Jurkat, Clone E6-1 (cell line): ENCODE results near the gene XRCC1.
"Not testable (repeated sequence)": the region's sequence is repeated elsewhere in the genome, so short reads cannot be mapped to it uniquely, and the experiment has no call there.

Experiments
- DNase-seq: peaks from one replicate; pipeline ENCODE4 v3.0.0-alpha.2; 2011; ENCODE audit warnings: low read depth, low spot score
- H3K4me3 ChIP-seq: 2 replicates; pipeline ENCODE4 v1.5.1; 2011; ENCODE audit warnings: mild to moderate bottlenecking, low read length, control low read depth, moderate library complexity

Gene XRCC1

GRCh38 chr19:43526884-43527859, 48.2 kb downstream of the XRCC1 start, which contains the start of gene ETHE1:
Gene ETHE1, minus strand, starts transcription at chr19:43527201. Its CDS starts 24 bp downstream, at chr19:43527177.
- no peak for DNase-seq
- peak within 1 kb of the TSS; percentile 81 for H3K4me3 ChIP-seq

GRCh38 chr19:43525836-43526771, 49.2 kb downstream of the XRCC1 start:
- H3K4me3 ChIP-seq: peak overlapping the region; percentile 81
- DNase-seq: no peak

GRCh38 chr19:43524922-43525835, 50.1 kb downstream of the XRCC1 start:
- DNase-seq: no peak
- peak overlapping the region; percentile 81 for H3K4me3 ChIP-seq

GRCh38 chr19:43523696-43524095, 51.6 kb downstream of the XRCC1 start:
- not testable (repeated sequence) for H3K4me3 ChIP-seq, DNase-seq

GRCh38 chr19:43522929-43523328, 52.4 kb downstream of the XRCC1 start:
- DNase-seq: no peak
- no peak overlapping the region for H3K4me3 ChIP-seq

- DNase-seq: peak; percentile 76
- no peak overlapping the region for H3K4me3 ChIP-seq
Measured at GRCh38 chr19:43519436-43520088, 55.8 kb downstream of the XRCC1 start.

GRCh38 chr19:43518051-43518450, 57.3 kb downstream of the XRCC1 start:
- no peak overlapping the region for H3K4me3 ChIP-seq
- no peak for DNase-seq

GRCh38 chr19:43512399-43512798, 62.9 kb downstream of the XRCC1 start:
- H3K4me3 ChIP-seq, DNase-seq: not testable (repeated sequence)

- DNase-seq: no peak
- H3K4me3 ChIP-seq: no peak overlapping the region
Measured at GRCh38 chr19:43511324-43511723, 64.0 kb downstream of the XRCC1 start.

GRCh38 chr19:43510713-43511112, 64.6 kb downstream of the XRCC1 start:
- no peak for DNase-seq
- H3K4me3 ChIP-seq: no peak overlapping the region

GRCh38 chr19:43507880-43508279, 67.4 kb downstream of the XRCC1 start:
- no peak for DNase-seq
- no peak overlapping the region for H3K4me3 ChIP-seq

- DNase-seq: no peak
- H3K4me3 ChIP-seq: no peak overlapping the region
Measured at GRCh38 chr19:43506629-43507028, 68.7 kb downstream of the XRCC1 start.

- DNase-seq: no peak
- H3K4me3 ChIP-seq: no peak overlapping the region
Measured at GRCh38 chr19:43505941-43506340, 69.4 kb downstream of the XRCC1 start.

- no peak overlapping the region for H3K4me3 ChIP-seq
- no peak for DNase-seq
Measured at GRCh38 chr19:43505186-43505456, 70.2 kb downstream of the XRCC1 start.

GRCh38 chr19:43504426-43505185, 70.7 kb downstream of the XRCC1 start, which contains the start of gene PHLDB3:
Gene PHLDB3, minus strand, starts transcription at chr19:43504746. Its CDS starts 628 bp downstream, at chr19:43504118.
- peak within 1 kb of the TSS; percentile 82 for H3K4me3 ChIP-seq
- DNase-seq: no peak

GRCh38 chr19:43503501-43504425, 71.6 kb downstream of the XRCC1 start:
- peak; percentile 92 for DNase-seq
- H3K4me3 ChIP-seq: peak overlapping the region; percentile 82
